HG03175 (cell line): ENCODE measurements around the gene NAPG.
"Not testable (repeated sequence)": the region's sequence is repeated elsewhere in the genome, so short reads cannot be mapped to it uniquely, and the experiment has no call there.

Source experiments
- ATAC-seq: cut with Tn5 transposase; IDR thresholded peaks from one replicate; pipeline ENCODE4 v1.9.1; 2021; ENCODE audit warnings: mild to moderate bottlenecking, moderate library complexity; ENCODE audit not compliant: unreplicated experiment

Gene NAPG

GRCh38 chr18:10511236-10511635 is 14.6 kb upstream of the NAPG start:
- ATAC-seq, result no peak

GRCh38 chr18:10514082-10514481 is 11.7 kb upstream of the NAPG start:
- no peak for ATAC-seq

GRCh38 chr18:10514601-10515000 is 11.2 kb upstream of the NAPG start:
- ATAC-seq, result no peak

GRCh38 chr18:10515456-10515855 is 10.4 kb upstream of the NAPG start:
- ATAC-seq, result no peak

GRCh38 chr18:10516078-10516477 is 9.7 kb upstream of the NAPG start:
- no peak for ATAC-seq

GRCh38 chr18:10518595-10519255 is 7.1 kb upstream of the NAPG start:
- ATAC-seq, result no peak

GRCh38 chr18:10519366-10519765 is 6.5 kb upstream of the NAPG start:
- ATAC-seq, result no peak

GRCh38 chr18:10519999-10520935 is 5.6 kb upstream of the NAPG start:
- ATAC-seq, result peak; percentile 81

GRCh38 chr18:10521566-10521965 is 4.3 kb upstream of the NAPG start:
- ATAC-seq, result no peak

- no peak for ATAC-seq
Observed at GRCh38 chr18:10522574-10522973, 3.3 kb upstream of the NAPG start.

- ATAC-seq, result no peak
Observed at GRCh38 chr18:10523544-10523943, 2.3 kb upstream of the NAPG start.

GRCh38 chr18:10524507-10525370 is 1.1 kb upstream of the NAPG start:
- ATAC-seq, result no peak

GRCh38 chr18:10525371-10525691 is 496 bp upstream of the NAPG start:
- no peak for ATAC-seq

GRCh38 chr18:10526561-10526949 is 728 bp downstream of the NAPG start:
- ATAC-seq, result peak; percentile 5

GRCh38 chr18:10528439-10528838 is 2.6 kb downstream of the NAPG start:
- ATAC-seq, result no peak

- ATAC-seq, result no peak
Observed at GRCh38 chr18:10530002-10530401, 4.2 kb downstream of the NAPG start.

GRCh38 chr18:10530852-10531251 is 5.0 kb downstream of the NAPG start:
- no peak for ATAC-seq

- no peak for ATAC-seq
Observed at GRCh38 chr18:10533111-10533510, 7.3 kb downstream of the NAPG start.

- no peak for ATAC-seq
Observed at GRCh38 chr18:10536280-10536679, 10.5 kb downstream of the NAPG start.

GRCh38 chr18:10537765-10538164 is 11.9 kb downstream of the NAPG start:
- ATAC-seq, result no peak

GRCh38 chr18:10539124-10539523 is 13.3 kb downstream of the NAPG start:
- ATAC-seq, result not testable (repeated sequence)
